AG10803 (cell line): ENCODE results near the gene PTPRD.

Experiments
- DNase-seq: peaks from one replicate; pipeline ENCODE4 v3.0.0; 2010; ENCODE audit warnings: low read depth
- H3K4me3 ChIP-seq: 2 replicates; pipeline ENCODE4 v1.5.1; 2011; ENCODE audit warnings: mild to moderate bottlenecking, low read length, control low read depth
- TF ChIP-seq, protein P1 (sequence below): conservative IDR thresholded peaks from 2 replicates; pipeline ENCODE4 v1.5.1; 2011; ENCODE audit warnings: mild to moderate bottlenecking, low read length, control low read depth, inconsistent platforms

Gene PTPRD

DNA sequence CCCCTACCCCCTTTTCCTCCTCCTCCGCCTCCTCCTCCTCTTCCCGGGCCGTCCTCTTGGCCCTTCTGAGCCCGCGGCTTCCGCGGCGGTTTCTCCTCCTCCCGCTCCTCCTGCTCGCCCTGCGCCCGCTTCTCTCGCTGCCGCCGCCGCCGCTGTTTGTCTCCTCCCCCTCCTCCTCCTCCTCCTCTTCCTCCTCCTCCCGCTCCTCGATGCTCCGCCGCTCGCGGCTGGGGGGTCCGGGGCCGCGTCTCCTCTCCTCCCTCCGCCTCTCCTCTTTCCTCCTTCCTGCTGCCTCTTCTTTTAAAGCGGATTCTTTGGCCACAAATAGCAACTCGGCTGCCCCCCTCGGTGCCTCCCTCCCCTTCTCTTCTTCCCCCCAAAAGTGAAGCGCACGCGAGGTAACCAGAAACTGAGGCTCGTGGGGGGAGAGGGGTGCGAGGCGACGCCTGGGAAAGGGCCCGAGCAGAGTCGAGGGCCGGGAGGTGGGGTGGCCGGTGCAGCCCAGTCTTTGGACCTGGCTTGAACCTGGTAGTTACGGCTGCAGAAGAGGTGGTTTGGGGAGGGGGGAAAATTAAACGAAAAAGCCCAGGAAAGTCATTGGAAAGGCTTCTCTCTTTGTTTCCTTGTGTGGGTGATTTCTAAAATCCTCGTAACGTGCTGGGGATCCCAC is 1754.7 kb downstream of the PTPRD start:
- peak; percentile 6 for DNase-seq
- H3K4me3 ChIP-seq, result peak overlapping the region; percentile 44
- TF ChIP-seq, protein P1, sequence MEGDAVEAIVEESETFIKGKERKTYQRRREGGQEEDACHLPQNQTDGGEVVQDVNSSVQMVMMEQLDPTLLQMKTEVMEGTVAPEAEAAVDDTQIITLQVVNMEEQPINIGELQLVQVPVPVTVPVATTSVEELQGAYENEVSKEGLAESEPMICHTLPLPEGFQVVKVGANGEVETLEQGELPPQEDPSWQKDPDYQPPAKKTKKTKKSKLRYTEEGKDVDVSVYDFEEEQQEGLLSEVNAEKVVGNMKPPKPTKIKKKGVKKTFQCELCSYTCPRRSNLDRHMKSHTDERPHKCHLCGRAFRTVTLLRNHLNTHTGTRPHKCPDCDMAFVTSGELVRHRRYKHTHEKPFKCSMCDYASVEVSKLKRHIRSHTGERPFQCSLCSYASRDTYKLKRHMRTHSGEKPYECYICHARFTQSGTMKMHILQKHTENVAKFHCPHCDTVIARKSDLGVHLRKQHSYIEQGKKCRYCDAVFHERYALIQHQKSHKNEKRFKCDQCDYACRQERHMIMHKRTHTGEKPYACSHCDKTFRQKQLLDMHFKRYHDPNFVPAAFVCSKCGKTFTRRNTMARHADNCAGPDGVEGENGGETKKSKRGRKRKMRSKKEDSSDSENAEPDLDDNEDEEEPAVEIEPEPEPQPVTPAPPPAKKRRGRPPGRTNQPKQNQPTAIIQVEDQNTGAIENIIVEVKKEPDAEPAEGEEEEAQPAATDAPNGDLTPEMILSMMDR, result no peak

DNA sequence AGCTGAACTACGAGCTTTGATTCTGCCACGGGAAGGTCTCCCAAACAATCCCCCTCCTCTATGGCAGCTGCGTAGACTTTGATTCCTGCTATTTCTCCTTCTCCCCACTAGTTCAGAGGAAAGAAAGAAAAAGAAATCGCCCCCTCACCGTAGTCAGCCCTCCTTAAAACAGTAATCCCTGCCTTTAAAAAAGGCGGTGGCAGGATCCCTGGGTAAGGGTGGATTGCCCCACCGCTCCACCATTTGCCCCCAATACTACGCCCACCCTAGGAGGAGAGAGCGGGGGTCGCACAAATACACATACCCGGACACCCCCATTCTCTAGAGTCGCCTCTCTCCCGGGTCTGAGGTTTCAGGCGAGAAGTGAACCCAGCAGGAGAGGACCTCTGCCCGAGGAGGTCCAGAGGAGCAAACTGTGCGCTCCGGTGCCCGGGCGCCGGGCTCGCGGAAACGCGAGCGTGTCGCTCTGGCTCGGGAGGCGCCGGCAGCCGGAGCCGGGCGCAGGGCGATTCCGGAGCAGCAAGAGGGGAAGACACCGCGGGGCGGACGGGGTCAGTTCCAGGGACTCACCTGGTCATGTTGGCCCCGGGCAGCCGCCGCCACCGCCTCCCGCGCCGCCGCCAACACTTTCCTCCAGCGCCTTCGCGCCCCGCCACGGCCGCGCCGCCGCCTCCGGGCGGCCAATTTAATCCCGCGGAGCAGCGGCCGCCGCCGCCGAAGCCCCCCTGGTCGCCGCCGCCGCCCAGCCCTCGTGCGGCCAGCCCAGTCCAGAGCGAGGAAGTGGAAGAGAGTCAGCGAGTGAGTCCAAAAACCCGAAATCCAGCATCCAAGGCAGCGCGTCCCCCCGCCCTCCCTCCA is 1755.5 kb downstream of the PTPRD start:
- TF ChIP-seq, protein P1, result no peak
- H3K4me3 ChIP-seq, result peak overlapping the region; percentile 44
- DNase-seq, result no peak

DNA sequence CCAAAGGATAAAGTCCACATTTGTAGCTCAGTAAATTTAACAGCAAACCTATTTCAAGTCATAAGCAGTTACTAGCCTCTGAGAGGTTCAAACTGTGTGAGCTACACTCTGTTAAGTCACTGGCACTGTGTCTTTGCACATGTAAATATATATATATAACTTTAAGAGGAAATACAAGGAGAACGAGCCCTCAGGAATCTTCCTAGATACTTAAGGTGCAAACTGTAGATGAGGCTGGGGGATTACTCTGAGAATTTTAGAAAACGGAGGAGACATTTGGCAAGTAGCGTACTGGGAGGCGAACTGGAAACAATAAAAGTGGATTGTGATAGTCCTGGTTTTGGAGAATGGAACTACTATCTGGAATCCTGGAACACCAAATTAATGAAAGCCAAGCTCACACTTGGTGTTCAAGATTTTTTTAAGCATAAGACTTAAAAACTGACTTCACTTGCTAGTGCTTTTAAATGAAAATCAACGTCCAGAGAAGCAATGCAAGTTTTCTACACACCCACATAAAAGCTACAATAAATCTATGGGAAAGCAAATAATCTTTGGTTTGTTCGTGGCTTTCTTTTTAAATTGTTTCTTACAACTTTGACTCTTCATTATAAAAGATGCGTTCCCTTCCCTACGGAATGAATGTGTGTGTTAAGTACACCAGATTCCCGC is 1756.3 kb downstream of the PTPRD start:
- TF ChIP-seq, protein P1, result no peak
- no peak for DNase-seq
- H3K4me3 ChIP-seq, result peak overlapping the region; percentile 9; the same call in 1 of the 2 replicates

DNA sequence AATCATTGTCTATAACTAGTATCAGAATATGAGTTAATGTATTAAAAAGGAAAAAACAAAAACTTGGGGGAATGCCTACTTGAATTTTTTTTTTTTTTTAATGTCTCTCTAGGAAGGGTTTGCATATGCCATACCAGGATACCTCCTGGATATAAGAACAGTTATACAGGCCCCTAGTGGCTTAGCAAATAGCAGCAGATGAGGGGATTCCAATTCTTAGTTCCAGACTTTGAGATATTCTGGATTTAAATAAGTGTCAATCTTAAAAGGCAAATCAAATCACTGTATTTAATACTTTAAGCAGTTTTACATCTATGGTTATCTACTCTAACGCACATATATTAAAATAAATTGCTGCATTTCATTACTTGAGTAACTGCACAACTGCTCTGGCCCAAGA is 1757.8 kb downstream of the PTPRD start:
- DNase-seq, result no peak
- no peak overlapping the region for H3K4me3 ChIP-seq
- TF ChIP-seq, protein P1, result peak; percentile 15; the same call in 1 of the 2 replicates

DNA sequence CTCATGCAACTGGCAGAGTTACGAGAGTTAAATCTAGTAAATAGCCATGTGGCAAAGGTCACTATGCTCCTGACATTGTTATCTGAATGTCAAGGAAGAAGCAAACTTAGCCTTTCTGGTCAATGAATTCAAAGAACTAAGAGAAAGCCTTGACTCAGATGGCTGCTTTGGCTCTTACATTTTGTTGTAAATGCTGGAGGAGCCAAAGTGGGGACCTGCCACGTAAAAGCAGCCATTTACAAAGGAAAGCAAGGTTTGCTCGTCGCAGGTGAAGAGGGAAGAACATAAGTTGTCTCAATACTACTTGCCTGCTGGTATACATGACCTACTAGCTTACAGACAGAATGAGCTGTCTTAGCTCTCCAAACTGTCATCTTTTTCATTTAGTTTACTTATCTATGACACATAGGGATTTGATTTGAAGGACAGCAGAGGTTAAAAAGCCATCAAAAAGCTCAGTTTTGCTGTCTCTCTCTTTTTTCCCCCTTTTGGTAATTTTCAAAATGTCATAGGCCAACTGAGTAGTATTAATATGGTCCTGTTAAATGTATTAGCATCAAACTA is 1760.4 kb downstream of the PTPRD start:
- no peak for DNase-seq
- no peak overlapping the region for H3K4me3 ChIP-seq
- TF ChIP-seq, protein P1, result no peak

DNA sequence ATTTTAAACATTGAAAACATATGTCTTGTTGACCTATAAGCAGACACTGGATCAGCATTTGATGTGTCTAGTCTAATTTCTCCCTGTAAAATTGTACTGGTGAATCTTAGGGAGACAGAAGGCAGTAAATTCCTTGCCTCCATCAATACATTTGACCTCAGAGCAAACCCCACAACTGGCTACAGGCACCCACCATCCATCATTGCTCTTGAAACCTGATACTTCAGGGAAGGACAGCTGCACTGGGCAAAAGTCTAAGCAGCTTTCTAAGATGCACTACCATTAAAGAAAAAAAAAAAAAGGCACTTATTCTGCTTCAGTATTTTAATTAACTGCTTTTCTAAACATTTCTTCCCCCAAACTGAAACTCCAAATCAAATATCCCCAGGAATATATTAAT is 1761.9 kb downstream of the PTPRD start:
- no peak overlapping the region for H3K4me3 ChIP-seq
- TF ChIP-seq, protein P1, result no peak
- DNase-seq, result no peak
